Measurements from ENCODE around the gene CLUH.

- no peak for TF ChIP-seq CTCF (IDR thresholded peaks at IDR 0.05)
- TF ChIP-seq EP300 (IDR thresholded peaks at IDR 0.05), result no peak
Measured at GRCh38 chr17:2751491-2751890, 39.9 kb upstream of the CLUH start.

All from sigmoid colon (tissue), 4 donors.